ENCODE measurements around the gene ASPG. TPM values are rescaled to one million over a fixed set of nuclear protein-coding genes. Genes with fewer than 3 reads are reported as not detected.
A peak's percentile ranks its signal among the peaks of the same experiment; 100 is the strongest.

Gene ASPG
- total RNA-seq, 1 donor from 2014 or later: not detected

GRCh38 chr14:104092931-104093365, 7.4 kb downstream of the ASPG start:
- TF ChIP-seq CTCF (IDR thresholded peaks at IDR 0.05; ENCODE audit: insufficient read depth, low read length, poor library complexity, severe bottlenecking): no peak
- Histone ChIP-seq H3K27me3 (ENCODE audit: control insufficient read depth, insufficient read depth, low read length) (peaks cover 22% of the 10 kb centered on the region), H3K36me3 (ENCODE audit: control insufficient read depth, insufficient read depth, low read length) (no peaks in the 10 kb centered on the region), H3K4me3 (ENCODE audit: low read depth, low read length) (no peak overlapping the region)
- no peak for DNase-seq (ENCODE audit: low read depth)

- Histone ChIP-seq H3K36me3 (ENCODE audit: control insufficient read depth, insufficient read depth, low read length) (no peaks in the 10 kb centered on the region), H3K27me3 (ENCODE audit: control insufficient read depth, insufficient read depth, low read length) (peaks cover 19% of the 10 kb centered on the region), H3K4me3 (ENCODE audit: low read depth, low read length) (no peak overlapping the region)
- no peak for DNase-seq (ENCODE audit: low read depth)
- no peak for TF ChIP-seq CTCF (IDR thresholded peaks at IDR 0.05; ENCODE audit: insufficient read depth, low read length, poor library complexity, severe bottlenecking)
These were observed 8.0 kb downstream of the ASPG start for GRCh38 chr14:104093366-104094055.

- no peak for DNase-seq (ENCODE audit: low read depth)
- Histone ChIP-seq H3K27me3 (ENCODE audit: control insufficient read depth, insufficient read depth, low read length) (peaks cover 19% of the 10 kb centered on the region), H3K36me3 (ENCODE audit: control insufficient read depth, insufficient read depth, low read length) (no peaks in the 10 kb centered on the region), H3K4me3 (ENCODE audit: low read depth, low read length) (no peak overlapping the region)
- TF ChIP-seq CTCF (IDR thresholded peaks at IDR 0.05; ENCODE audit: insufficient read depth, low read length, poor library complexity, severe bottlenecking): no peak
These were observed 8.7 kb downstream of the ASPG start for GRCh38 chr14:104094056-104094708.

GRCh38 chr14:104094709-104095425, 9.4 kb downstream of the ASPG start:
- peaks cover 19% of the 10 kb centered on the region for H3K27me3 ChIP-seq (ENCODE audit: control insufficient read depth, insufficient read depth, low read length)
- DNase-seq (ENCODE audit: low read depth): no peak
- H3K4me3 ChIP-seq (ENCODE audit: low read depth, low read length): no peak overlapping the region
- H3K36me3 ChIP-seq (ENCODE audit: control insufficient read depth, insufficient read depth, low read length): no peaks in the 10 kb centered on the region
- TF ChIP-seq CTCF (IDR thresholded peaks at IDR 0.05; ENCODE audit: insufficient read depth, low read length, poor library complexity, severe bottlenecking): peak; percentile 83

- Histone ChIP-seq H3K36me3 (ENCODE audit: control insufficient read depth, insufficient read depth, low read length) (no peaks in the 10 kb centered on the region), H3K4me3 (ENCODE audit: low read depth, low read length) (no peak overlapping the region), H3K27me3 (ENCODE audit: control insufficient read depth, insufficient read depth, low read length) (peaks cover 17% of the 10 kb centered on the region)
- no peak for TF ChIP-seq CTCF (IDR thresholded peaks at IDR 0.05; ENCODE audit: insufficient read depth, low read length, poor library complexity, severe bottlenecking)
- DNase-seq (ENCODE audit: low read depth): no peak
These were observed 10.2 kb downstream of the ASPG start for GRCh38 chr14:104095426-104096310.
